Sigmoid colon (tissue), 7 donors: ENCODE results near the gene HORMAD2. TPM values are rescaled to one million over a fixed set of nuclear protein-coding genes. Genes with fewer than 3 reads are reported as not detected.

Source experiments
- DNase-seq: peaks from one replicate; pipeline ENCODE4 v3.0.0-alpha.2; 2019
- H3K27ac ChIP-seq, 4 donors: fragments of 200-600 bp; sonication (generic); one replicate each; pipeline ENCODE4 v1.5.1; 2016 to 2019; ENCODE audit warnings: mild to moderate bottlenecking in 1 of 4
- H3K27me3 ChIP-seq, 3 donors: fragments of 200-600 bp; sonication (generic); one replicate each; pipeline ENCODE4 v1.5.1; 2019; ENCODE audit warnings: mild to moderate bottlenecking in 1 of 3
- H3K36me3 ChIP-seq, 4 donors: fragments of 200-600 bp; sonication (generic); one replicate each; pipeline ENCODE4 v1.5.1; 2016 to 2019
- H3K4me1 ChIP-seq, 4 donors: fragments of 200-600 bp; sonication (generic); one replicate each; pipeline ENCODE4 v1.5.1; 2017 to 2019
- H3K4me3 ChIP-seq, 4 donors: fragments of 200-600 bp; sonication (generic); one replicate each; pipeline ENCODE4 v1.5.1; 2017 to 2019; ENCODE audit warnings: mild to moderate bottlenecking in 2 of 4, moderate library complexity in 1 of 4
- H3K9me3 ChIP-seq, 4 donors: fragments of 200-600 bp in 3 of 4; sonication (generic) in 3 of 4; one replicate each; pipeline versions ENCODE4 v1.5.1 to v1.6.1; 2013 to 2019
- EP300 ChIP-seq, 4 donors: sonication (generic); formaldehyde crosslinking; IDR thresholded peaks; one replicate each; pipeline ENCODE4 v1.6.1; 2017; ENCODE audit warnings: antibody characterized with exemption in 4 of 4
- POLR2A ChIP-seq, 2 donors: fragments of 450-650 bp; IDR thresholded peaks; one replicate each; pipeline ENCODE4 v1.6.1; 2016; ENCODE audit warnings: antibody characterized with exemption in 2 of 2, mild to moderate bottlenecking in 2 of 2, moderate library complexity in 2 of 2
- POLR2AphosphoS5 ChIP-seq, 4 donors: sonication (generic); formaldehyde crosslinking; IDR thresholded peaks; one replicate each; pipeline ENCODE4 v1.6.1; 2017; ENCODE audit warnings: antibody characterized with exemption in 4 of 4
- WGBS, 2 donors: extraction: QIAGEN DNeasy Blood & Tissue Kit; methylation state at CpG; one replicate each; pipeline ENCODE4 v1.1.7; 2013; 5-methylcytosine and 5-hydroxymethylcytosine counted together
- intact Hi-C: fragments of 100-400 bp; cut with DNase I; formaldehyde crosslinking; loops from one replicate; pipeline ENCODE4 v1.15.1; 2023
- polyA plus RNA-seq, 3 donors: library from polyadenylated mRNA; stranded (reverse); fragments of 200-250 nt; gene quantifications; one replicate each; pipeline ENCODE4 v1.2.3, GENCODE V29; 2013
- total RNA-seq, 4 donors: library from RNA; depleted of rRNA; stranded (reverse); fragments of >200 nt; gene quantifications; one replicate each; pipeline ENCODE4 v1.1.0, GENCODE V29; 2016
- TF ChIP-seq, protein P1 (sequence below), 4 experiments: fragments of 450-650 bp in 3 of 4; fragments of 200-600 bp in 1 of 4; IDR thresholded peaks; one replicate each; pipeline ENCODE4 v1.5.1; 2016 to 2019; ENCODE audit warnings: antibody characterized with exemption in 4 of 4, mild to moderate bottlenecking in 3 of 4, moderate library complexity in 2 of 4
- donor health status: healthy with polysubstance abuse.
- donor health status: Bipolar disorder and iron deficiency.
- donor health status: healthy.

Gene HORMAD2
- total and polyA plus RNA-seq, 7 donors, result not detected

DNA sequence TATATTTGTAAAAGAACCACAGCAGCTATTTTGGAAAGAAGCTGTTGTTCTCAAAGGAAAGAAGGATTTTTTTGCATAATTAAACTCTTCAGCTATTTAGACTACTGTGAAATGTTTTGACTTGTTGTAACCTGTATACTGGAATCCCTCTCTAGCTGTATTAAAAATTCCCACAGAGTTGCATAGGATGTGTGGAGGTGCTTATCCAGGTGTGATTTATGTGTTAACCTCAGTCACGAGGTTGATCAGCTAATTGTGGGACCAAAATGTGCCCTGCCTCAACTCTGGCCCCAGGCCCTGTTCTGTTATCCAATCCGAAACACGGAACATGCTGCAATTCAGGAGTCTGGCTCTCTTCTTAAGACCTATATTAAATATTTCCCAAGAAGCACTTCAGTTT is 96.2 kb downstream of the HORMAD2 start:
- Histone ChIP-seq H3K36me3 (no peaks in the 10 kb centered on the region), H3K9me3 (no peaks in the 10 kb centered on the region), H3K27ac (no peak overlapping the region), H3K27me3 (no peaks in the 10 kb centered on the region), H3K4me1 (peaks cover 0 to 3% (median 0%) of the 10 kb centered on the region in 4 donors), H3K4me3 (no peak overlapping the region)
- TF ChIP-seq POLR2AphosphoS5 (IDR thresholded peaks at IDR 0.05) (no peak), EP300 (IDR thresholded peaks at IDR 0.05) (no peak), POLR2A (IDR thresholded peaks at IDR 0.05) (no peak)
- TF ChIP-seq, protein P1, sequence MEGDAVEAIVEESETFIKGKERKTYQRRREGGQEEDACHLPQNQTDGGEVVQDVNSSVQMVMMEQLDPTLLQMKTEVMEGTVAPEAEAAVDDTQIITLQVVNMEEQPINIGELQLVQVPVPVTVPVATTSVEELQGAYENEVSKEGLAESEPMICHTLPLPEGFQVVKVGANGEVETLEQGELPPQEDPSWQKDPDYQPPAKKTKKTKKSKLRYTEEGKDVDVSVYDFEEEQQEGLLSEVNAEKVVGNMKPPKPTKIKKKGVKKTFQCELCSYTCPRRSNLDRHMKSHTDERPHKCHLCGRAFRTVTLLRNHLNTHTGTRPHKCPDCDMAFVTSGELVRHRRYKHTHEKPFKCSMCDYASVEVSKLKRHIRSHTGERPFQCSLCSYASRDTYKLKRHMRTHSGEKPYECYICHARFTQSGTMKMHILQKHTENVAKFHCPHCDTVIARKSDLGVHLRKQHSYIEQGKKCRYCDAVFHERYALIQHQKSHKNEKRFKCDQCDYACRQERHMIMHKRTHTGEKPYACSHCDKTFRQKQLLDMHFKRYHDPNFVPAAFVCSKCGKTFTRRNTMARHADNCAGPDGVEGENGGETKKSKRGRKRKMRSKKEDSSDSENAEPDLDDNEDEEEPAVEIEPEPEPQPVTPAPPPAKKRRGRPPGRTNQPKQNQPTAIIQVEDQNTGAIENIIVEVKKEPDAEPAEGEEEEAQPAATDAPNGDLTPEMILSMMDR (IDR thresholded peaks at IDR 0.05), result no peak
- intact Hi-C loops, result no loop called here
- no peak for DNase-seq
- WGBS, 2 donors, result 91 to 96% methylated on average over 3 of the region's 3 CpGs

DNA sequence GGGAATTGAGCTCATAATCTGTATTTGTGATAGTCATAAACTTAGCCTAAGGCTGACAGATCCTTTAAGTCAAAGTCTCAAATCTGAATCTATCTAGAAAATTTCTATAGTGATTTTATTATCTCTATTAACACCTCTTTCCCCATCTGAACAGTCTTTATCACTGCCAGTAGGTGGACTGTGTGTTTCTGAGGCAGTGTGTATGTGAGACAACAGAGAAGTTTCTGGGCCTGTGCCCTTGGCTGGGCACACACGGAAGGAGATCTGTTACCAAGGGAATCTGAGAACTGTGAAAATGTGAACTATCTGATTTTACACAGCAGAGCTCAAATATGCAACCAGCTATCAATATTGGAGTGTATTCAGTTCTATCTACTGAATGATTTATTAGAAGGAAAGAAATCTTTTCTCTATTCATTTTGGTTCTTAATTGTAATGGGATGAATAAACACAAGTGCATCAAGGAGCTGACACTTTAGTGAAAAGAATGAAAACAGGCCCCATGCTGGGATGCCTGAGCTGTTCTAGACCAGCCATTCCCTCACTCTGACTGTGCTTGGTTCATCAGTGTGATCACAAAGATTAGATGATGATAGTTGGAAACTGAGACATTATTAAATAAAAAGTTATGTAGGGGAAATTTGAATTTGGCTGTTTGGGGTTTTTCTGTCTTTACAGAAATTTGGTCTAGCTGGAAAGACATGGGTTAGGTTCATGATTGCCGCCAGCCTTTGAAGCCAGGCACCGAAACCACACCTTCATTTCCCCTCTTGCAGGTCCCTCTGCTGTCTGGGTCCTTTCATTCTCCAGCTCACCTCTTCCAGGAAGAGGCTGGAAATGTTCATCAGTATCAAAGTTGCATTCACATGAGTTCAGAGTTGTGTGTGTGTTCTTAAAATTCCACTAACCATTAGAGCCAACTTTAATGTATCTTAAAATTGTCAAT is 98.2 kb downstream of the HORMAD2 start:
- Histone ChIP-seq H3K4me1 (peaks cover 0 to 3% (median 0%) of the 10 kb centered on the region in 4 donors), H3K27ac (no peak overlapping the region), H3K27me3 (no peaks in the 10 kb centered on the region), H3K9me3 (no peaks in the 10 kb centered on the region), H3K4me3 (no peak overlapping the region), H3K36me3 (no peaks in the 10 kb centered on the region)
- intact Hi-C loops, result no loop called here
- 79 to 87% methylated on average over 3 of the region's 3 CpGs for WGBS, 2 donors
- no peak for TF ChIP-seq EP300 (IDR thresholded peaks at IDR 0.05)
- no peak for TF ChIP-seq POLR2A (IDR thresholded peaks at IDR 0.05)
- TF ChIP-seq, protein P1 (IDR thresholded peaks at IDR 0.05), result no peak
- TF ChIP-seq POLR2AphosphoS5 (IDR thresholded peaks at IDR 0.05), result no peak
- no peak for DNase-seq

DNA sequence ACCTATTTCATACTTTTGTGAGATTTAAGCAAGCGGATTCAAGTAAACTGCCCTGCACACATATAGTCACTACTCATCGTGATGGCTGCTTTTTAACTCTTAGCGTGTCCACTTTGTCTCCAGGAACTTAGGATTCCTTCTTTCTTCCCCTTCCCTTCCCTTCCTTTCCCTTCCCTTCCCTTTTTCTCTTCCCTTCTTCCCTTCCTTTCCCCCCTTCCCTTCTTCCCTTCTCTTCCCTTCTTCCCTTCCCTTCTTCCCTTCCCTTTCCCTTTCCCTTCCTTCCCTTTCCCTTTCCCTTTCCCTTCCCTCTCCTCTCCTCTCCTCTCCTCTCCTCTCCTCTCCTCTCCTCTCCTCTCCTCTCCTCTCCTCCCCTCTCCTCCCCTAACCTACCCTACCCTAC is 100.4 kb downstream of the HORMAD2 start:
- TF ChIP-seq EP300 (IDR thresholded peaks at IDR 0.05) (no peak), POLR2A (IDR thresholded peaks at IDR 0.05) (no peak), POLR2AphosphoS5 (IDR thresholded peaks at IDR 0.05) (no peak)
- TF ChIP-seq, protein P1 (IDR thresholded peaks at IDR 0.05), result no peak
- WGBS, 2 donors, result 91 to 92% methylated on average over 3 of the region's 3 CpGs

DNA sequence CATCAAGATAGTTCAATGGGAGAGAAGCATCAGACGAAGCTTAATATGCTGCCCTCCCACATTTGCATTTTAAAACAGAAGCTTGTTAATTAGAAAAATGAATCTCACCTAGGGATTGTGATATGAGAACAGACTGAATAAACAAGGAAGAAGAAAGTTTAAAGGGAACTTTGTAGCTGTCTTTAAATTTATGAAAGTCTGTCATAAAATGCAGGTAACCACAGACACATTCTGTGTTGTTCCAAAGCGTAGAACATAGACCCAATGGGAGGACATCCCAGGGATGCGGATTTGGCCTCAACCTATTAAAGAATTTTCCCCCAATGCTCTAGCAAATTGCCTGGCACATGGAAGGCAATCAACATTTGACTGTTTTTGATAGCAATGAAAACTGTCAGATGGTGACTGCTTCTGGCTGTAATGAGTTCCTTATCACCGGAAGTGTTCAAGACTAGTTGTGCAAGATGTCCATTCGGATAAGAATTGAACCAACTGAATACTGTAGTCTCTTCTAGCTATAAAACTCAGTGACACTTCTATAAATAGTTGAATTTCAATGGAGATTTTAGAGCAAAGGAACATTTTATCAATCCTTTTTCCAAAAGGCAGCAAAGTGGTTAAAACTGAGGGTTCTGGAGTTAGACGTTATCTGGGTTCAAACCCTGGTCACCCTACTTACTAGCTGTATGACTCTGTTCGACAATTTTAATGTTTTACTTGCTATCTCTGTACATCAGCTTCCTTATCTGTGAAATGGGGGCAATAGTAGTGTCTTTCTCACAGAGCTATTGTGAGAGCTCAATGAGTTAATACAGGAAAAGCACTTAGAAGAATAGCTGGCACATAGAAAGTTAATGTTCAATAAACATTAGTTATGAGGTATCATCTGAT is 101.4 kb downstream of the HORMAD2 start:
- Histone ChIP-seq H3K4me3 (no peak overlapping the region), H3K27me3 (no peaks in the 10 kb centered on the region), H3K27ac (no peak overlapping the region), H3K36me3 (no peaks in the 10 kb centered on the region), H3K9me3 (no peaks in the 10 kb centered on the region), H3K4me1 (no peaks in the 10 kb centered on the region)
- DNase-seq, result no peak
- WGBS, 2 donors, result 22 to 51% methylated on average over 7 of the region's 7 CpGs
- intact Hi-C loops, result no loop called here
- TF ChIP-seq POLR2AphosphoS5 (IDR thresholded peaks at IDR 0.05), result no peak
- no peak for TF ChIP-seq POLR2A (IDR thresholded peaks at IDR 0.05)
- no peak for TF ChIP-seq EP300 (IDR thresholded peaks at IDR 0.05)
- TF ChIP-seq, protein P1 (IDR thresholded peaks at IDR 0.05), result no peak

More for the DNA sequence above, 100.4 kb downstream of the HORMAD2 start:
- no peaks in the 10 kb centered on the region for H3K36me3 ChIP-seq
- H3K4me3 ChIP-seq, result no peak overlapping the region
- peaks cover 0 to 2% (median 0%) of the 10 kb centered on the region in 4 donors for H3K4me1 ChIP-seq
- DNase-seq, result no peak
- intact Hi-C loops, result no loop called here
- H3K27me3 ChIP-seq, result no peaks in the 10 kb centered on the region
- no peaks in the 10 kb centered on the region for H3K9me3 ChIP-seq
- no peak overlapping the region for H3K27ac ChIP-seq
